Measurements from ENCODE around the gene TNXB.
"Not testable (repeated sequence)": the region's sequence is repeated elsewhere in the genome, so short reads cannot be mapped to it uniquely, and the experiment has no call there.

Gene TNXB

GRCh38 chr6:32058511-32058963 lies 50.6 kb downstream of the TNXB start:
- no peak for DNase-seq

GRCh38 chr6:32057966-32058365 lies 51.2 kb downstream of the TNXB start:
- DNase-seq: no peak

- DNase-seq: no peak
Observed at GRCh38 chr6:32056254-32056653, 52.9 kb downstream of the TNXB start.

GRCh38 chr6:32055756-32056155 lies 53.4 kb downstream of the TNXB start:
- not testable (repeated sequence) for DNase-seq

GRCh38 chr6:32053314-32053713 lies 55.8 kb downstream of the TNXB start:
- DNase-seq: not testable (repeated sequence)

GRCh38 chr6:32052626-32053025 lies 56.5 kb downstream of the TNXB start:
- DNase-seq: not testable (repeated sequence)

GRCh38 chr6:32050562-32050961 lies 58.6 kb downstream of the TNXB start:
- no peak for DNase-seq

- not testable (repeated sequence) for DNase-seq
Observed at GRCh38 chr6:32049736-32050135, 59.4 kb downstream of the TNXB start.

- DNase-seq: not testable (repeated sequence)
Observed at GRCh38 chr6:32049149-32049548, 60.0 kb downstream of the TNXB start.

- peak; percentile 26 to 62 (median 47) for DNase-seq
Observed at GRCh38 chr6:32047855-32048766, 61.0 kb downstream of the TNXB start.

GRCh38 chr6:32047539-32047854 lies 61.6 kb downstream of the TNXB start:
- no peak for DNase-seq

GRCh38 chr6:32047084-32047478 lies 62.1 kb downstream of the TNXB start:
- DNase-seq: no peak

GRCh38 chr6:32046450-32047083 lies 62.6 kb downstream of the TNXB start:
- DNase-seq: no peak

GRCh38 chr6:32045811-32046449 lies 63.2 kb downstream of the TNXB start:
- no peak for DNase-seq

- DNase-seq: not testable (repeated sequence)
Observed at GRCh38 chr6:32044916-32045315, 64.2 kb downstream of the TNXB start.

- not testable (repeated sequence) for DNase-seq
Observed at GRCh38 chr6:32043589-32044380, 65.4 kb downstream of the TNXB start.

GRCh38 chr6:32042276-32042675 lies 66.9 kb downstream of the TNXB start:
- not testable (repeated sequence) for DNase-seq

GRCh38 chr6:32041385-32041784 lies 67.8 kb downstream of the TNXB start:
- DNase-seq: not testable (repeated sequence)

- DNase-seq: not testable (repeated sequence)
Observed at GRCh38 chr6:32041050-32041321, 68.2 kb downstream of the TNXB start.

GRCh38 chr6:32040299-32041049 lies 68.7 kb downstream of the TNXB start:
- DNase-seq: not testable (repeated sequence)

- DNase-seq: not testable (repeated sequence)
Observed at GRCh38 chr6:32039321-32040274, 69.5 kb downstream of the TNXB start.
